GM12865 (cell line): ENCODE measurements around the gene RAD51AP1.

Experiments used
- DNase-seq: peaks from one replicate; pipeline ENCODE4 v3.0.0; 2010; ENCODE audit warnings: low read depth
- H3K4me3 ChIP-seq: 2 replicates; pipeline ENCODE4 v1.5.1; 2011; ENCODE audit warnings: mild to moderate bottlenecking, low read depth, low read length, control low read depth
- CTCF ChIP-seq: IDR thresholded peaks from 2 replicates; pipeline ENCODE4 v1.5.1; 2011; ENCODE audit warnings: low read length, control low read depth, low read depth, inconsistent platforms; ENCODE audit not compliant: insufficient read depth; ENCODE audit errors: missing control alignments

The RAD51AP1 gene

GRCh38 chr12:4589941-4590340, 51.3 kb downstream of the RAD51AP1 start:
- DNase-seq, result no peak
- no peak for TF ChIP-seq CTCF
- H3K4me3 ChIP-seq, result no peak overlapping the region

GRCh38 chr12:4591180-4591687, 52.5 kb downstream of the RAD51AP1 start:
- DNase-seq, result no peak
- no peak for TF ChIP-seq CTCF
- no peak overlapping the region for H3K4me3 ChIP-seq

- no peak for DNase-seq
- H3K4me3 ChIP-seq, result no peak overlapping the region
- no peak for TF ChIP-seq CTCF
These were observed 57.2 kb downstream of the RAD51AP1 start for GRCh38 chr12:4595881-4596280.

DNA sequence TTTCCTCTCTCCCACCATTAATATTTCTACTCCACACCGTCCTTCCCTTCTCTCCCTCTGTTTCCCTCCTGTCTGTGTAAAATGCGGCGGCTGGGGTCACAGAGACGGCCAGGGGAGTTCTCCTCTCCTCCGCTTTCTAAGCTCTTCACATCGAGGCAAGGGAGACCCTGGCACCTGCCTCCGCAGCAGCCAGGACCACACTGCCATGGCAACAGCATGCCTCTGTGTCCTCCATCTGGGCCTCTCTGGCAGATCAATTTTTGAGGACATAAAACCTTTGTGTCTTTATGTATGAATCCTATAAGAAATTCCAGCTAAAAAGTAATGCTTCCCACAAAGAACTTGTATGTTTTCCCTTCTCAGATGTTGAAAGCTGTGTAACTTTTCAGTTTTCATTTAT, 64.7 kb downstream of the RAD51AP1 start:
- no peak for DNase-seq
- TF ChIP-seq CTCF, result no peak
- H3K4me3 ChIP-seq, result no peak overlapping the region

DNA sequence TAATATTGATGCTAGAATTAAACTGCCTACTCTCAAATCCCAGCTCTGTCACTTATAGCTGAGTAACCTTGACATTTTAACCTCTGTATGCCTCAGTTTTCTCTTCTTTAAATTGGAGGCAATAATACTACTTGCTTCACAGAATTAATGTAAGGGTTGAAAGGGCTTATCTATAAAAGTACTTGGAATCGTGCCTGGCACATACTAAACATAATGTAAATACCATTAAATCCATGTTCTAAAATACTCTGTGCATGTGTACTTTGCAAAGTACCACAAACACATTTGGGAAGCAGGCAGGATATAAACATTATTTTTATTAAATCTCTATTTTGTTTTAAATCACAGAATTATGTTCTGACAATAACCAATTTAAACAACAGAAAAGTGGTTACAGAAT, 65.3 kb downstream of the RAD51AP1 start:
- DNase-seq, result no peak
- no peak overlapping the region for H3K4me3 ChIP-seq
- TF ChIP-seq CTCF, result no peak

DNA sequence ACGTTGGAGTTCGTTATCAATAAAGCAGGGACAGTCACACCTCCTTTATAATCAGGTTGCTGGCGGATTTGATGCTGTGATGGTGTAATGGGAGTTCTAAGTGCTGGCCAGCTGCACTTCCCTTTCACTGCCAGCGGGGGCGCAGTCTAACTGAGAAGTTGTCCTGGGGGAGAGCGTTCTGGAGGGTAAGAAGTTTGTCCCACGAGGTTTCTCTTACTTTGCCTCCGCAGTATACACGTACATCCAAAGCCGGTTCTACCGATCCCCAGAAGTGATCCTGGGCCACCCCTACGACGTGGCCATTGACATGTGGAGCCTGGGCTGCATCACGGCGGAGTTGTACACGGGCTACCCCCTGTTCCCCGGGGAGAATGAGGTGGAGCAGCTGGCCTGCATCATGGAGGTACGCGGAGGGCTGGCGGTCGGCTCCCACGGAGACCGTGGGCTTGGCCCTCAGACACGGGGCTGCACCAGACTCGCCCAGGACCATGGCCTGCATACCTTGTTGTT, 66.0 kb downstream of the RAD51AP1 start:
- DNase-seq, result peak; percentile 92
- peak overlapping the region; percentile 91 for H3K4me3 ChIP-seq
- TF ChIP-seq CTCF, result peak; percentile 99

- H3K4me3 ChIP-seq, result no peak overlapping the region
- TF ChIP-seq CTCF, result no peak
- no peak for DNase-seq
These were observed 68.4 kb downstream of the RAD51AP1 start for GRCh38 chr12:4607056-4607455.
